Measurements from ENCODE around the gene DNAH7. TPM values are rescaled to one million over a fixed set of nuclear protein-coding genes. Genes with fewer than 3 reads are reported as not detected.

Gene DNAH7
- total and polyA plus RNA-seq, 2 of the 13 experiments (the other 11 are each of a cell fraction or from before 2014, with no cell fraction given) = 0.09 TPM; not detected in 1

DNA sequence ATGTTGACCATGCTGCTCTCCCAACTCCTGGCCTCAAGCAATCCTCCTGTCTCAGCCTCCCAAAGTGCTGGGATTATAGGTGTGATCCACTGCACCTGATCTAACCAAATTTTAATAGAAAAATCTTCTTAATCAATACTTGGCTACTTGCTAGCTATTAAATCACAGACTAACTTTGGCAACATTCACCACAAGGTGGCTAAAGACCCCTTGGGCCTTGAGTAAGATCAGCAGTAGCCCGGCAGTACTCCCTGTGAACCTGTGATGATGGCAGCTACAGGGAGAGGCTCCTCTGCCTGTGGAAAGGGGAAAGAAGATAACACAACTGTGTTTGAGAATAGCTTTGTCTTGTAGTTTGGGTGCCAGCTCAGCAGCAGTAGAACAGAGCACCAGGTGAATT, 308.8 kb downstream of the DNAH7 start:
- H3K27ac ChIP-seq (ENCODE audit: extremely low read length, insufficient read depth, low read length) = no peak overlapping the region
- no TSS peak for BruUV-seq (replicated peaks)
- CTCF ChIA-PET (ENCODE audit: low intra/inter-chr PET ratio, low total read pairs) = no interaction called here
- FAIRE-seq (no peak), ATAC-seq (no peak), DNase-seq (ENCODE audit: low spot score) (no peak)
- no peaks in the 10 kb centered on the region for H3K4me1 ChIP-seq (ENCODE audit: insufficient read depth, low read length)
- H3K9me3 ChIP-seq (ENCODE audit: low read length) = no peaks in the 10 kb centered on the region
- TF ChIP-seq, protein P1, sequence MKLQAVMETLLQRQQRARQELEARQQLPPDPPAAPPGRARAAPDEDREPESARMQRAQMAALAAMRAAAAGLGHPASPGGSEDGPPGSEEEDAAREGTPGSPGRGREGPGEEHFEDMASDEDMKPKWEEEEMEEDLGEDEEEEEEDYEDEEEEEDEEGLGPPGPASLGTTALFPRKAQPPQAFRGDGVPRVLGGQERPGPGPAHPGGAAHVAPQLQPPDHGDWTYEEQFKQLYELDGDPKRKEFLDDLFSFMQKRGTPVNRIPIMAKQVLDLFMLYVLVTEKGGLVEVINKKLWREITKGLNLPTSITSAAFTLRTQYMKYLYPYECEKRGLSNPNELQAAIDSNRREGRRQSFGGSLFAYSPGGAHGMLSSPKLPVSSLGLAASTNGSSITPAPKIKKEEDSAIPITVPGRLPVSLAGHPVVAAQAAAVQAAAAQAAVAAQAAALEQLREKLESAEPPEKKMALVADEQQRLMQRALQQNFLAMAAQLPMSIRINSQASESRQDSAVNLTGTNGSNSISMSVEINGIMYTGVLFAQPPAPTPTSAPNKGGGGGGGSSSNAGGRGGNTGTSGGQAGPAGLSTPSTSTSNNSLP (IDR thresholded peaks at IDR 0.05; ENCODE audit: low read depth, low read length) = no peak
- TF ChIP-seq MIER3 (CRISPR knock-in tag; IDR thresholded peaks at IDR 0.05; ENCODE audit: borderline replicate concordance) = no peak
- TF ChIP-seq ZNF724P (CRISPR knock-in tag; IDR thresholded peaks at IDR 0.05; ENCODE audit: borderline replicate concordance) = no peak
- TF ChIP-seq PCBP1 (IDR thresholded peaks at IDR 0.05; ENCODE audit: borderline replicate concordance, low read depth, low read length) = no peak
- no peak for TF ChIP-seq ZNF496 (CRISPR knock-in tag; IDR thresholded peaks at IDR 0.05; ENCODE audit: insufficient replicate concordance)
- TF ChIP-seq TBP (CRISPR knock-in tag; IDR thresholded peaks at IDR 0.05) = no peak
- no peak for TF ChIP-seq PPARG (CRISPR knock-in tag; conservative IDR thresholded peaks at IDR 0.05)
- TF ChIP-seq FOSL2 (CRISPR knock-in tag; IDR thresholded peaks at IDR 0.05) = no peak
- TF ChIP-seq NFIC (IDR thresholded peaks at IDR 0.05; ENCODE audit: low read length) = no peak
- POLR2A ChIA-PET = no interaction called here
- H3K4me2 ChIP-seq (ENCODE audit: low read depth, low read length) = no peak overlapping the region
- no peaks in the 10 kb centered on the region for H3K36me3 ChIP-seq (replicated peaks in 1 of 2; ENCODE audit: control insufficient read depth in 1 of 2, insufficient read depth in 2 of 2, low read length in 2 of 2)
- H2AFZ ChIP-seq (ENCODE audit: low read length) = no peak overlapping the region
- H3K79me2 ChIP-seq (ENCODE audit: insufficient read depth, low read length) = no peaks in the 10 kb centered on the region
- no peak overlapping the region for H3K4me3 ChIP-seq (replicated peaks in 1 of 3; ENCODE audit: insufficient read depth in 1 of 3, low read depth in 2 of 3, low read length in 3 of 3)
- in situ Hi-C loops (cut with HindIII; ENCODE audit: extremely low pct_ligation_motif_present, low pct_unique_long_range_greater_than_20kb) = no loop called here
- intact Hi-C loops (cut with micrococcal nuclease; ENCODE audit: unreplicated experiment) = no loop called here
- no peaks in the 10 kb centered on the region for H3K27me3 ChIP-seq (ENCODE audit: control insufficient read depth in 1 of 2, insufficient read depth in 2 of 2, low read length in 2 of 2)
- H3K9ac ChIP-seq (ENCODE audit: insufficient read depth, low read depth, low read length) = no peak overlapping the region
- WGBS (ENCODE audit: low lambda C conversion rate) = 0% methylated on average over 1 of the region's 1 CpG
- H4K20me1 ChIP-seq (ENCODE audit: insufficient read depth, low read length) = no peaks in the 10 kb centered on the region

Data from HepG2 (cell line).